Uterus (tissue), 4 donors: ENCODE data around the gene SH3PXD2B. TPM values are rescaled to one million over a fixed set of nuclear protein-coding genes. Genes with fewer than 3 reads are reported as not detected.

Source experiments
- DNase-seq, 2 donors: peaks; one replicate each; pipeline ENCODE4 v3.0.0-alpha.2; 2019 to 2020
- H3K27ac ChIP-seq, 2 donors: fragments of 200-600 bp; sonication (generic); 1 replicate in 1 of 2; 2 replicates in 1 of 2; pipeline ENCODE4 v1.5.1; 2016 to 2018
- H3K27me3 ChIP-seq, 2 donors: fragments of 200-600 bp; sonication (generic); one replicate each; pipeline ENCODE4 v1.5.1; 2018 to 2019; ENCODE audit warnings: control low read depth in 1 of 2
- H3K36me3 ChIP-seq, 2 donors: fragments of 200-600 bp; sonication (generic); one replicate each; pipeline ENCODE4 v1.5.1; 2019; ENCODE audit warnings: control low read depth in 1 of 2
- H3K4me1 ChIP-seq, 2 donors: fragments of 200-600 bp; sonication (generic); one replicate each; pipeline ENCODE4 v1.5.1; 2018 to 2019; ENCODE audit warnings: control low read depth in 1 of 2
- H3K4me3 ChIP-seq, 2 donors: fragments of 200-600 bp; sonication (generic); 1 replicate in 1 of 2; 2 replicates in 1 of 2; pipeline ENCODE4 v1.5.1; 2018 to 2019; ENCODE audit warnings: mild to moderate bottlenecking in 1 of 2
- H3K9me3 ChIP-seq, 2 donors: fragments of 200-600 bp; sonication (generic); one replicate each; pipeline ENCODE4 v1.5.1; 2019; ENCODE audit warnings: control low read depth in 1 of 2
- POLR2A ChIP-seq, 2 donors: fragments of 450-650 bp; IDR thresholded peaks; one replicate each; pipeline ENCODE4 v1.6.1; 2016; ENCODE audit warnings: antibody characterized with exemption in 2 of 2, mild to moderate bottlenecking in 1 of 2, moderate library complexity in 1 of 2
- intact Hi-C: fragments of 100-400 bp; cut with DNase I; formaldehyde crosslinking; loops from one replicate; pipeline ENCODE4 v1.15.1; 2023; ENCODE audit warnings: low total_unique reads
- total RNA-seq, 4 donors: library from RNA; depleted of rRNA in 3 of 4; stranded (reverse); fragments of >200 nt in 3 of 4; gene quantifications; one replicate each; pipeline versions ENCODE4 v1.1.0 to v1.2.4, GENCODE V29; 2014 to 2023
- TF ChIP-seq, protein P1 (sequence below), 4 experiments: fragments of 200-600 bp in 2 of 4; fragments of 450-650 bp in 2 of 4; sonication (generic) in 2 of 4; IDR thresholded peaks; one replicate each; pipeline ENCODE4 v1.5.1; 2016 to 2019; ENCODE audit warnings: antibody characterized with exemption in 4 of 4, mild to moderate bottlenecking in 2 of 4, moderate library complexity in 1 of 4
- donor health status: DM: yes; HTN: yes; CAD: no.

SH3PXD2B gene
- total RNA-seq, 4 donors from 2014 or later, result 26.1 to 82.6 (median 31.0) TPM

DNA sequence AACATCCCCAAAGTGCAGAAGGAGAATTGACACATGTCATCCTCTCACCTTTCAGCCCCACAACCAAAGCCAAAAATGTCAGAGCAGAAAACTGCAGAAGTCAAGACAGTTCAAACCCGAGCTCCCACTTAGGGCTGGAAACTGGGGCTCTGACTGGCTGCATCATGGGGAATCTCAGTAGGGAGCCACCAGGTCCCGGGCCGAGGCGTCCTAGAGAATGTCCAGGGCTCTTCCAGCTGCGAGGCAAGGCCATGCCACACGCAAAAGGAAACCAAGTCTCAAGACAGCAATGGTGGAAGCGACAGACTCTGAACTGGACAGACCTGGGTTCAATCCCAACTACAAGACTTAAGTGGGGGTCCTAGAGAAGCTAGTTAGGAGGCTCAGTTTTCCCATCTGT is 13.8 kb downstream of the SH3PXD2B start:
- Histone ChIP-seq H3K27ac (peak overlapping the region; percentile 83 to 95), H3K4me3 (no peak overlapping the region), H3K36me3 (no peaks in the 10 kb centered on the region), H3K27me3 (no peaks in the 10 kb centered on the region), H3K4me1 (peaks cover 6 to 22% of the 10 kb centered on the region in 2 donors), H3K9me3 (no peaks in the 10 kb centered on the region)
- DNase-seq, result no peak
- intact Hi-C loops, result no loop called here
- TF ChIP-seq, protein P1, sequence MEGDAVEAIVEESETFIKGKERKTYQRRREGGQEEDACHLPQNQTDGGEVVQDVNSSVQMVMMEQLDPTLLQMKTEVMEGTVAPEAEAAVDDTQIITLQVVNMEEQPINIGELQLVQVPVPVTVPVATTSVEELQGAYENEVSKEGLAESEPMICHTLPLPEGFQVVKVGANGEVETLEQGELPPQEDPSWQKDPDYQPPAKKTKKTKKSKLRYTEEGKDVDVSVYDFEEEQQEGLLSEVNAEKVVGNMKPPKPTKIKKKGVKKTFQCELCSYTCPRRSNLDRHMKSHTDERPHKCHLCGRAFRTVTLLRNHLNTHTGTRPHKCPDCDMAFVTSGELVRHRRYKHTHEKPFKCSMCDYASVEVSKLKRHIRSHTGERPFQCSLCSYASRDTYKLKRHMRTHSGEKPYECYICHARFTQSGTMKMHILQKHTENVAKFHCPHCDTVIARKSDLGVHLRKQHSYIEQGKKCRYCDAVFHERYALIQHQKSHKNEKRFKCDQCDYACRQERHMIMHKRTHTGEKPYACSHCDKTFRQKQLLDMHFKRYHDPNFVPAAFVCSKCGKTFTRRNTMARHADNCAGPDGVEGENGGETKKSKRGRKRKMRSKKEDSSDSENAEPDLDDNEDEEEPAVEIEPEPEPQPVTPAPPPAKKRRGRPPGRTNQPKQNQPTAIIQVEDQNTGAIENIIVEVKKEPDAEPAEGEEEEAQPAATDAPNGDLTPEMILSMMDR (IDR thresholded peaks at IDR 0.05), result no peak

DNA sequence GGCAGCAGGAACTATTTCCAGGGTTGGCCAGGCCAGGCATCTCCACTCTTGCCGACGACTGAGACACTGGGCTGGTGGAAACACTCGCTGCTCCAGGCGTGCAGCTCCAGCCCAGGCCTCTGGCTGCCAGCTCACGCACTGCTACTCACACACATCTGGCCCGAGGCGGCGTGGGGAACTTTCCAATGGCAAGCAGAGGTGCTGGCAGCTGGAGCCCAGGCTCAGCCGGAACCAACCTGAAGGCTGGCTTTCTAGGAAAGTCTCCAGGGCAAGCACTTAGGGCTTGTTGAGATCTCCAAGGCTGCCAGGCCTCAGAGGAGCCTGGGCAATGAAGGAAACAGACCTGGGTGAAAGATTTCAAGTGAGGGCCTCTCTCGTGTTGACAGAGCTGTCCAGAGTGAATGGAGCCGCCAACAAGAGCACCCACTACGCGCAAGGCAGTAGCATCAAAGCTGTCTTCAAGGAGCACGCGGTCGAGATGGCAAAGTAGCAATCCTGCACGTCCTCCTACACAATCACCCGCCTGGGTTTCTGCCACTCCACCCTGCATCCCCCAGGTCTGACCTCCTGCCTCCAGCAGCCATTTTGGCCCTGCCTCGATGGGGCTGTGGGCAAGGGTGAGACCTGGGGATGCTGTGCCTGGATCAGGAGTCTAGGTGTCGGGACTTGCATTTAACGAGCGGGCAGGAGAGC is 14.4 kb downstream of the SH3PXD2B start:
- TF ChIP-seq, protein P1 (IDR thresholded peaks at IDR 0.05), result no peak
- TF ChIP-seq POLR2A (IDR thresholded peaks at IDR 0.05), result no peak
- intact Hi-C loops, result no loop called here
- peak overlapping the region; percentile 83 to 95 for H3K27ac ChIP-seq
- no peak for DNase-seq
- no peaks in the 10 kb centered on the region for H3K36me3 ChIP-seq
- no peak overlapping the region for H3K4me3 ChIP-seq
- no peaks in the 10 kb centered on the region for H3K27me3 ChIP-seq
- H3K4me1 ChIP-seq, result peaks cover 6 to 18% of the 10 kb centered on the region in 2 donors
- no peaks in the 10 kb centered on the region for H3K9me3 ChIP-seq

DNA sequence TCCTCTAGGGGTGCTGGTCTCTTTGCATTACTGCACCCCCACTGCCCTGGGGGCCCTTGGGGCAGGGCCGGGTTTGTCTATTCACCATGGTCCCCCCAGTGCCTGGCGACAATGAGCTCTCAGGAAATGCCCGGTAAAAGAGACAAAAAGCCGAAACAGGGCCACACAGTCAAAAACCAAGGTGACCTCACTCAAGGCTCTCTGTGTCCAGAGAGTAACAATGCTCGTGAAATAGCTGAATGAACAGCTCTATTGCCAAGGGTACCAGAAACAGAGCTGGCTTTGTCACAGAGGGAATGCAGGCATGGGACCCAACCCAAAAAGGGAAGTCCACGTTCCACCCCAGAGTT is 16.0 kb downstream of the SH3PXD2B start:
- Histone ChIP-seq H3K27me3 (no peaks in the 10 kb centered on the region), H3K4me1 (peaks cover 6 to 16% of the 10 kb centered on the region in 2 donors), H3K9me3 (no peaks in the 10 kb centered on the region), H3K4me3 (no peak overlapping the region), H3K27ac (peak overlapping the region; percentile 53 to 95), H3K36me3 (no peaks in the 10 kb centered on the region)
- TF ChIP-seq, protein P1 (IDR thresholded peaks at IDR 0.05), result no peak
- TF ChIP-seq POLR2A (IDR thresholded peaks at IDR 0.05), result no peak
- DNase-seq, result no peak
- intact Hi-C loops, result no loop called here

DNA sequence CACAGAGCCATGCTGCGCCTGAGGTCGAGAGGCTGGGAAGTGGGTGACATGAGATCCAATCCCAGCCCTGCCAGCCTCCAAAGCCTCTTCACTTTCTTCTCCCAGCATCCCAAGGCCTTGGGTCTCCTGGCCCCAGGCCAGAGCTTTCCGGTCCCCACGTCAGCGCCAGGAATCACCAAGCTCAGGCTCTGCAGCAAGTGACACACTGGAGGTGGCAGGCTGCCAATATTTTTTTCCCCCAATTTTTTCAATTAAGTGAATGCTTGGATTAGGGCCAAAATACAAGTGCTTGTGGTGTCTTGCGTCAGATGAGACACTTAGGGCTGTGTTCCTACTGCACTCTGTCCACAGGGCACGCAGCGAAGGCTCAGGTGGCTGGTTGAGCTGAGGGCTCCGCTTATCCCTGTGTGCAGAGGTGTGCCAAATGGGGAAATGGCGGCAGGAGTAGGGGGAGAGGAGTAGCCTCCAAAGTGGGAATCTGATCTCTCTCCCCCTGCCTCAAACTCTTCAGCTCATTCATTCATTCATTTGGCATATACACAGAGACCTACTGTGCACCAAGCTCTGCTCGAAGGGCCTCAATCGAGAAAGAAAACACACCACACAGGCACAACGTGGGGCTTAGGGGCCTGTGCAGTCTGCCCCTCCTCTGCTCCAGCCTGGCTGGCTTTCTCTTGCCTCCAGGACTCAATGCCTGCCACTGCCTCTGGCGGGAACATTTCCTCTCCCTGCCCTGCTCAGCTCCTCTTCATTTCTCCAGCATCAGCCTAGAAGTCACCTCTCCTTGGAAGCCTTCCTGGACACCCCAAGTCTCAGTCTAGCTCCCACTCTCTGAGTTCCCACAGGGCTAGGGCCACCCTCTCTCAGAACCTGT is 16.6 kb downstream of the SH3PXD2B start:
- peak overlapping the region; percentile 53 to 95 for H3K27ac ChIP-seq
- peak; percentile 68 to 77 for DNase-seq
- no peaks in the 10 kb centered on the region for H3K27me3 ChIP-seq
- intact Hi-C loops, result no loop called here
- H3K9me3 ChIP-seq, result no peaks in the 10 kb centered on the region
- no peak overlapping the region for H3K4me3 ChIP-seq
- no peaks in the 10 kb centered on the region for H3K36me3 ChIP-seq
- peaks cover 6 to 16% of the 10 kb centered on the region in 2 donors for H3K4me1 ChIP-seq
- TF ChIP-seq, protein P1 (IDR thresholded peaks at IDR 0.05), result no peak
- no peak for TF ChIP-seq POLR2A (IDR thresholded peaks at IDR 0.05)

DNA sequence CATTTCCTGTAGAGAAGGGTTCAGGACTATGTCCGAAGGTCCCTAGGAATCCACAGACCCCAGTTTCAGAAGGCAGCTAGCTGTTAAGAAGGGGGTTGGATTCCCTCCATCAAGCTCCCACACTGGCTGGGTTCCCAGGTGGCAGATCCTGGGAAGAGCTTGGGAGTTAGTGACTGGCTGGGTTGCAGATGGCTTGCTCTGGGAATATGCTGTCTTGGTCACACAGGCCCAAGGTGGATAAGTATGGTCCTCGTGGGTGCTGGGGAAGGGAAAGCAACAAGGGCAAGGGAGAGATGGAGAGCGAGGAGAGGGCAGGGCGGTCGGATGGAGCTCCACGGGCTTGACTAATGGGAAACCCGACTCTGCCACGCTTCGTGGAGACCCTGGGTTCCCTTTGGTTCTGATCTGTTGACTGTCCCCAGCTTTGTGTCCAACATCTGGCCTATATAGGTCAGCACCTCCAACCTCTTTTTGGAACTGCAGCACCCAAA is 17.4 kb downstream of the SH3PXD2B start:
- H3K36me3 ChIP-seq, result no peaks in the 10 kb centered on the region
- no peaks in the 10 kb centered on the region for H3K9me3 ChIP-seq
- intact Hi-C loops, result no loop called here
- H3K4me3 ChIP-seq, result no peak overlapping the region
- peaks cover 6 to 16% of the 10 kb centered on the region in 2 donors for H3K4me1 ChIP-seq
- peak overlapping the region; percentile 53 to 95 for H3K27ac ChIP-seq
- no peaks in the 10 kb centered on the region for H3K27me3 ChIP-seq
- DNase-seq, result no peak
- no peak for TF ChIP-seq POLR2A (IDR thresholded peaks at IDR 0.05)
- TF ChIP-seq, protein P1 (IDR thresholded peaks at IDR 0.05), result no peak
